Panc1 (cell line): ENCODE measurements around the gene ALG9.

Experiments used
- POLR2AphosphoS5 ChIP-seq: IDR thresholded peaks from 2 replicates; pipeline ENCODE4 v1.6.1; 2012; ENCODE audit warnings: mild to moderate bottlenecking, low read depth, low read length, moderate library complexity
- SIN3A ChIP-seq: IDR thresholded peaks from 2 replicates; pipeline ENCODE4 v1.6.1; 2012; ENCODE audit warnings: low read depth, mild to moderate bottlenecking, low read length, moderate library complexity, borderline replicate concordance; ENCODE audit not compliant: insufficient read depth
- TCF7L2 ChIP-seq: IDR thresholded peaks from 2 replicates; pipeline ENCODE4 v1.6.1; 2011; ENCODE audit warnings: mild to moderate bottlenecking, low read depth, low read length, inconsistent platforms
- TF ChIP-seq, protein P1 (sequence below): fragments of 450-650 bp; IDR thresholded peaks from 2 replicates; pipeline ENCODE4 v1.5.1; 2017; ENCODE audit warnings: mild to moderate bottlenecking
- TF ChIP-seq, protein P2 (sequence below), 2 experiments: IDR thresholded peaks; 2 replicates each; pipeline ENCODE4 v1.6.1; 2011 to 2012; ENCODE audit warnings: low read depth in 2 of 2, control low read depth in 1 of 2, low read length in 1 of 2, mild to moderate bottlenecking in 1 of 2, moderate library complexity in 1 of 2; ENCODE audit not compliant: insufficient read depth in 1 of 2

DNA sequence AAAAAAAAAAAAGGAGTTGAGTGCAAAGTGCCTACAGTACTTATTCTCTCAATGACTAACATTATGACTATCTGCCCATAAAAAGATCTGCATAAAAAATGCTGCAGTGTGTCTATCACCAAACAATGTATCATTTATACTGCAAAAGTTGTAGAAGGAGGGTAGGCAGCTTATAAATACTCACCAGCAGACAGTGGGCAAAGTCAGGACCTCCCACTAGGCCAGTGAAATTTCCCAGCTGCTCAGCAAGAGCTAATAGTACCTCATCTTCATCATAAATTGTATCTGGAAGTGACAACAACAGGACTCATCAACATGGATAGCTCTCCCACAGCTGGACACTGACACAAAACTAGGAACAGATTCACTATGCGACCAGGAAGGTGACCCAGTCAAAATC lies 106.8 kb downstream of the ALG9 start:
- TF ChIP-seq, protein P1, sequence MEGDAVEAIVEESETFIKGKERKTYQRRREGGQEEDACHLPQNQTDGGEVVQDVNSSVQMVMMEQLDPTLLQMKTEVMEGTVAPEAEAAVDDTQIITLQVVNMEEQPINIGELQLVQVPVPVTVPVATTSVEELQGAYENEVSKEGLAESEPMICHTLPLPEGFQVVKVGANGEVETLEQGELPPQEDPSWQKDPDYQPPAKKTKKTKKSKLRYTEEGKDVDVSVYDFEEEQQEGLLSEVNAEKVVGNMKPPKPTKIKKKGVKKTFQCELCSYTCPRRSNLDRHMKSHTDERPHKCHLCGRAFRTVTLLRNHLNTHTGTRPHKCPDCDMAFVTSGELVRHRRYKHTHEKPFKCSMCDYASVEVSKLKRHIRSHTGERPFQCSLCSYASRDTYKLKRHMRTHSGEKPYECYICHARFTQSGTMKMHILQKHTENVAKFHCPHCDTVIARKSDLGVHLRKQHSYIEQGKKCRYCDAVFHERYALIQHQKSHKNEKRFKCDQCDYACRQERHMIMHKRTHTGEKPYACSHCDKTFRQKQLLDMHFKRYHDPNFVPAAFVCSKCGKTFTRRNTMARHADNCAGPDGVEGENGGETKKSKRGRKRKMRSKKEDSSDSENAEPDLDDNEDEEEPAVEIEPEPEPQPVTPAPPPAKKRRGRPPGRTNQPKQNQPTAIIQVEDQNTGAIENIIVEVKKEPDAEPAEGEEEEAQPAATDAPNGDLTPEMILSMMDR = no peak
- no peak for TF ChIP-seq POLR2AphosphoS5
- TF ChIP-seq, protein P2, sequence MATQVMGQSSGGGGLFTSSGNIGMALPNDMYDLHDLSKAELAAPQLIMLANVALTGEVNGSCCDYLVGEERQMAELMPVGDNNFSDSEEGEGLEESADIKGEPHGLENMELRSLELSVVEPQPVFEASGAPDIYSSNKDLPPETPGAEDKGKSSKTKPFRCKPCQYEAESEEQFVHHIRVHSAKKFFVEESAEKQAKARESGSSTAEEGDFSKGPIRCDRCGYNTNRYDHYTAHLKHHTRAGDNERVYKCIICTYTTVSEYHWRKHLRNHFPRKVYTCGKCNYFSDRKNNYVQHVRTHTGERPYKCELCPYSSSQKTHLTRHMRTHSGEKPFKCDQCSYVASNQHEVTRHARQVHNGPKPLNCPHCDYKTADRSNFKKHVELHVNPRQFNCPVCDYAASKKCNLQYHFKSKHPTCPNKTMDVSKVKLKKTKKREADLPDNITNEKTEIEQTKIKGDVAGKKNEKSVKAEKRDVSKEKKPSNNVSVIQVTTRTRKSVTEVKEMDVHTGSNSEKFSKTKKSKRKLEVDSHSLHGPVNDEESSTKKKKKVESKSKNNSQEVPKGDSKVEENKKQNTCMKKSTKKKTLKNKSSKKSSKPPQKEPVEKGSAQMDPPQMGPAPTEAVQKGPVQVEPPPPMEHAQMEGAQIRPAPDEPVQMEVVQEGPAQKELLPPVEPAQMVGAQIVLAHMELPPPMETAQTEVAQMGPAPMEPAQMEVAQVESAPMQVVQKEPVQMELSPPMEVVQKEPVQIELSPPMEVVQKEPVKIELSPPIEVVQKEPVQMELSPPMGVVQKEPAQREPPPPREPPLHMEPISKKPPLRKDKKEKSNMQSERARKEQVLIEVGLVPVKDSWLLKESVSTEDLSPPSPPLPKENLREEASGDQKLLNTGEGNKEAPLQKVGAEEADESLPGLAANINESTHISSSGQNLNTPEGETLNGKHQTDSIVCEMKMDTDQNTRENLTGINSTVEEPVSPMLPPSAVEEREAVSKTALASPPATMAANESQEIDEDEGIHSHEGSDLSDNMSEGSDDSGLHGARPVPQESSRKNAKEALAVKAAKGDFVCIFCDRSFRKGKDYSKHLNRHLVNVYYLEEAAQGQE (IDR thresholded peaks at IDR 0.05; ENCODE audit: insufficient read depth in 1 of 2, low read depth in 2 of 2, low read length in 1 of 2) = no peak
- TF ChIP-seq TCF7L2 = no peak
- no peak for TF ChIP-seq SIN3A
